Ishikawa (cell line): Measurements from ENCODE around the gene OR52J3.

ENCODE experiments used
- CEBPB ChIP-seq: IDR thresholded peaks from 2 replicates; pipeline ENCODE4 v1.6.1; 2012
- CREB1 ChIP-seq: IDR thresholded peaks from 2 replicates; pipeline ENCODE4 v1.6.1; 2012; ENCODE audit warnings: low read depth
- EGR1 ChIP-seq: IDR thresholded peaks from 2 replicates; pipeline ENCODE4 v1.6.1; 2012
- EP300 ChIP-seq: IDR thresholded peaks from 2 replicates; pipeline ENCODE4 v1.6.1; 2012; ENCODE audit warnings: borderline replicate concordance
- FOXM1 ChIP-seq: IDR thresholded peaks from 2 replicates; pipeline ENCODE4 v1.6.1; 2012; ENCODE audit warnings: low read depth, borderline replicate concordance
- NFIC ChIP-seq: IDR thresholded peaks from 2 replicates; pipeline ENCODE4 v1.6.1; 2012
- RAD21 ChIP-seq: IDR thresholded peaks from 2 replicates; pipeline ENCODE4 v1.6.1; 2012; ENCODE audit warnings: low read depth
- TAF1 ChIP-seq: IDR thresholded peaks from 2 replicates; pipeline ENCODE4 v1.6.1; 2012; ENCODE audit warnings: low read depth, mild to moderate bottlenecking
- TCF12 ChIP-seq: IDR thresholded peaks from 2 replicates; pipeline ENCODE4 v1.6.1; 2012; ENCODE audit warnings: low read depth
- TEAD4 ChIP-seq: IDR thresholded peaks from 2 replicates; pipeline ENCODE4 v1.6.1; 2012
- YY1 ChIP-seq: IDR thresholded peaks from 2 replicates; pipeline ENCODE4 v1.6.1; 2012; ENCODE audit warnings: low read depth
- ZBTB7A ChIP-seq: IDR thresholded peaks from 2 replicates; pipeline ENCODE4 v1.6.1; 2012; ENCODE audit warnings: low read depth
- TF ChIP-seq, protein P1 (sequence below): IDR thresholded peaks from 2 replicates; pipeline ENCODE4 v1.6.1; 2012
- TF ChIP-seq, protein P2 (sequence below): IDR thresholded peaks from 2 replicates; pipeline ENCODE4 v1.6.1; 2012
- TF ChIP-seq, protein P3 (sequence below): IDR thresholded peaks from 2 replicates; pipeline ENCODE4 v1.6.1; 2012; ENCODE audit warnings: low read depth, mild to moderate bottlenecking

Gene OR52J3

DNA sequence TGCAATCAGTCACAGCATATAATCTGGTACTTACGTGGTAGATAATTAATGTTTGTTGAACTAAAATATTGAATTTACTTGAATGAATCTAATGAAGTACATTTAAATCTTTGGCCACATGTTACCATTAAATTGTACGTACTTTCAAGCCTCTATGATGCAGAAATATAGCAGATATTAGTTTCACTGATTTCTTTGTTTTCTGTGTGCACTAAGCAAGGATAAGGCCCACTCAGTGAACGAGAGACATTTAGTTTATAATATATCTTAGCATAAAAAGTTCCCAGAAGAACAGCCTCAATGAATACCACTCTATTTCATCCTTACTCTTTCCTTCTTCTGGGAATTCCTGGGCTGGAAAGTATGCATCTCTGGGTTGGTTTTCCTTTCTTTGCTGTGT, 22.9 kb downstream of the OR52J3 start, which contains the start of gene OR52E1:
TSS of gene OR52E1 (plus strand) at position 301 of the 400 bp plus-strand sequence.
- TF ChIP-seq EGR1 (no peak), RAD21 (no peak), TCF12 (no peak), FOXM1 (no peak), CREB1 (no peak), CEBPB (no peak), TEAD4 (no peak), ZBTB7A (no peak), TAF1 (no peak), YY1 (no peak), EP300 (no peak), NFIC (no peak)
- TF ChIP-seq, protein P1, sequence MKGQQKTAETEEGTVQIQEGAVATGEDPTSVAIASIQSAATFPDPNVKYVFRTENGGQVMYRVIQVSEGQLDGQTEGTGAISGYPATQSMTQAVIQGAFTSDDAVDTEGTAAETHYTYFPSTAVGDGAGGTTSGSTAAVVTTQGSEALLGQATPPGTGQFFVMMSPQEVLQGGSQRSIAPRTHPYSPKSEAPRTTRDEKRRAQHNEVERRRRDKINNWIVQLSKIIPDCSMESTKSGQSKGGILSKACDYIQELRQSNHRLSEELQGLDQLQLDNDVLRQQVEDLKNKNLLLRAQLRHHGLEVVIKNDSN, result no peak
- TF ChIP-seq, protein P2, sequence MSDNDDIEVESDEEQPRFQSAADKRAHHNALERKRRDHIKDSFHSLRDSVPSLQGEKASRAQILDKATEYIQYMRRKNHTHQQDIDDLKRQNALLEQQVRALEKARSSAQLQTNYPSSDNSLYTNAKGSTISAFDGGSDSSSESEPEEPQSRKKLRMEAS, result no peak
- TF ChIP-seq, protein P3, sequence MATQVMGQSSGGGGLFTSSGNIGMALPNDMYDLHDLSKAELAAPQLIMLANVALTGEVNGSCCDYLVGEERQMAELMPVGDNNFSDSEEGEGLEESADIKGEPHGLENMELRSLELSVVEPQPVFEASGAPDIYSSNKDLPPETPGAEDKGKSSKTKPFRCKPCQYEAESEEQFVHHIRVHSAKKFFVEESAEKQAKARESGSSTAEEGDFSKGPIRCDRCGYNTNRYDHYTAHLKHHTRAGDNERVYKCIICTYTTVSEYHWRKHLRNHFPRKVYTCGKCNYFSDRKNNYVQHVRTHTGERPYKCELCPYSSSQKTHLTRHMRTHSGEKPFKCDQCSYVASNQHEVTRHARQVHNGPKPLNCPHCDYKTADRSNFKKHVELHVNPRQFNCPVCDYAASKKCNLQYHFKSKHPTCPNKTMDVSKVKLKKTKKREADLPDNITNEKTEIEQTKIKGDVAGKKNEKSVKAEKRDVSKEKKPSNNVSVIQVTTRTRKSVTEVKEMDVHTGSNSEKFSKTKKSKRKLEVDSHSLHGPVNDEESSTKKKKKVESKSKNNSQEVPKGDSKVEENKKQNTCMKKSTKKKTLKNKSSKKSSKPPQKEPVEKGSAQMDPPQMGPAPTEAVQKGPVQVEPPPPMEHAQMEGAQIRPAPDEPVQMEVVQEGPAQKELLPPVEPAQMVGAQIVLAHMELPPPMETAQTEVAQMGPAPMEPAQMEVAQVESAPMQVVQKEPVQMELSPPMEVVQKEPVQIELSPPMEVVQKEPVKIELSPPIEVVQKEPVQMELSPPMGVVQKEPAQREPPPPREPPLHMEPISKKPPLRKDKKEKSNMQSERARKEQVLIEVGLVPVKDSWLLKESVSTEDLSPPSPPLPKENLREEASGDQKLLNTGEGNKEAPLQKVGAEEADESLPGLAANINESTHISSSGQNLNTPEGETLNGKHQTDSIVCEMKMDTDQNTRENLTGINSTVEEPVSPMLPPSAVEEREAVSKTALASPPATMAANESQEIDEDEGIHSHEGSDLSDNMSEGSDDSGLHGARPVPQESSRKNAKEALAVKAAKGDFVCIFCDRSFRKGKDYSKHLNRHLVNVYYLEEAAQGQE, result no peak

DNA sequence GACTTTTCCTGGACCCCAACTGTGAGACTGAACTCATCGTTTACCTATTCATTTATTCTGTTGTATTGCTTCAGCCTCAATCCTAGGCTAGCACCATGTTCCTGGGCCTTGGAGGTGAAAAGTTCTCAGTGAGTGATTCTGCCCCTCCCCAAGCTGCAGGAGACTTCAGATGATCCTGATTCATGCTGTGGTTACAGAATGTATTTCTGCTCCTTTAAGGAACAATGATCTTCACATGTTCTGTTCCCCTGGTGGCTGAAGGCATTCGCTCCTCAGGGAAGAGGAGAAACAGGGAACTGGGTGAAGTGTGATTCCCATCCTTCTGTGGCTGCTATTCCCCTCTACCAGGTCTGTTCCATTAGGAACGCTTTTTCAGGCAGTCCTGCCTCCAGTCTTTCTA, 25.5 kb downstream of the OR52J3 start:
- TF ChIP-seq, protein P2, result no peak
- TF ChIP-seq CEBPB, result no peak
- TF ChIP-seq CREB1, result no peak
- TF ChIP-seq ZBTB7A, result no peak
- no peak for TF ChIP-seq EGR1
- TF ChIP-seq, protein P1, result no peak
- no peak for TF ChIP-seq NFIC
- TF ChIP-seq FOXM1, result no peak
- no peak for TF ChIP-seq TEAD4
- TF ChIP-seq TCF12, result no peak
- no peak for TF ChIP-seq RAD21
- TF ChIP-seq EP300, result no peak

DNA sequence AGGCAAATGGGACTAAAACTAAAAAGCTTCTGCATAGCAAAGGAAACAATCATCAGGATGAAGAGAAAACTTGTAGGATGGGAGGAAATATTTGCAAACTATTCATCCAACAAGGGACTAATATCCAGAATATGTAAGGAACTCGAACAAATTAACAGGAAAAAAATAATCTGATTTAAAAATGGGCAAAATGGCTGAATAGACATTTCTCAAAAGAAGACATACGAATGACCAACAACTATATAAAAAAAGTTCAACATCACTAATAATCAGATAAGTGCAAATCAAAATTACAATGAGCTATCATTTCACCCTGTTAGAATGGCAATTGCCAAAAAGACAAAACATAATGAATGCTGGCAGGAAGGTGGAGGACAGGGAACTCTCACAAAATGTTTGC, 35.1 kb downstream of the OR52J3 start:
- TF ChIP-seq CEBPB (no peak), EGR1 (no peak), ZBTB7A (no peak), YY1 (no peak), RAD21 (no peak), EP300 (no peak)
- TF ChIP-seq, protein P3, result no peak

DNA sequence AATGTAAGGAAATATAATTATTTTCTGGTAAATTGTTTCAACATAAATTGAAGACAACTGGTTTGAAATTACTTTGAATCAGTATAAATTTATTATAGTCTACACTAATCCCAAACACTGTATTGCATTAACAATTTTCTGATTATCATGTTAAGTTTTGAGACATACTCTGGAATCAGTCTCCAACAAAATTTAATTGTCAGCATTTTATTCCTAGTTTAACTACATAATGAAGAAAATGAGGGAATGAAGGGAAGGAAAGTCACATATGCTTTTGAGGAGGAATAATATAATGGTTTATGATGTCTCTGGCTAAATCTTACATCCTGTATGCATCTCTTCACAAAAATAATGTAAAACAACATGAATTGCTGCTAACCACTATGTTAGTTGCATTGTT, 37.3 kb downstream of the OR52J3 start:
- no peak for TF ChIP-seq FOXM1
- TF ChIP-seq CREB1, result no peak
- no peak for TF ChIP-seq CEBPB
- TF ChIP-seq, protein P2, result no peak
- no peak for TF ChIP-seq EP300
- TF ChIP-seq YY1, result no peak
- TF ChIP-seq, protein P1, result no peak
- no peak for TF ChIP-seq NFIC
- no peak for TF ChIP-seq EGR1
- TF ChIP-seq RAD21, result no peak
- no peak for TF ChIP-seq ZBTB7A
- no peak for TF ChIP-seq TEAD4
- TF ChIP-seq, protein P3, result no peak
- no peak for TF ChIP-seq TCF12
- TF ChIP-seq TAF1, result no peak
